ENCODE data around the gene GDF9. TPM values are rescaled to one million over a fixed set of nuclear protein-coding genes. Genes with fewer than 3 reads are reported as not detected.

GDF9 gene
- total RNA-seq, 1 experiment from 2014 or later, result 0.49 TPM

DNA sequence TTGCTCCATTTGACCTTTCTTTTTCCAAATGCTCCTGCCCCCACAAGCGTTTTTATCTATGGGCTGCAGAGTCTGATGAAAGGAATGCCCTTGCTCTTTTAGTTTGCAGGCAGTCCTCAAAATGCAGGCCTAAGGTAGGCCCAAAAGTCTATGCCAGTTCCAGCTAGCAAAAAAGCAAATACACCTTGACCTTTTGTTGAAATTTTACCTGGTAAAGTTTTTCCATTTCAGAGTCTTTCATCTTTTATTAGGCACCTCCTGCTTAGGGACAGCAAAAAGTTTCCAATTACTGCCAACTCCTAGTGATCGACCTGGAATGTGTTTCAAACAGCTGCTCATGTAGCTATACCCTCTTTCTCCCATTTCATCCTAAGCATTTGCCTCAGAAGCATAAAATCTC lies 4.5 kb upstream of the GDF9 start:
- no peaks in the 10 kb centered on the region for H3K27me3 ChIP-seq (ENCODE audit: insufficient read depth, low read length)
- DNase-seq (ENCODE audit: low read depth, low spot score) (no peak), ATAC-seq (no peak)
- peaks cover 4 to 19% of the 10 kb centered on the region in 2 experiments; a peak in 2 of 4 replicates for H3K36me3 ChIP-seq (ENCODE audit: control insufficient read depth in 1 of 2, insufficient read depth in 2 of 2, low read length in 2 of 2)
- no peak overlapping the region for H2AFZ ChIP-seq (ENCODE audit: low read depth, low read length, poor library complexity, severe bottlenecking)
- ChIA-PET RAD21 (ENCODE audit: low non-redundant PET in 1 of 2, low total read pairs in 2 of 2, uncharacterized antibody in 2 of 2, unreplicated experiment in 2 of 2) (no interaction called here), CTCF (no interaction called here), POLR2A (no interaction called here)
- TF ChIP-seq POLR2AphosphoS5 (IDR thresholded peaks at IDR 0.05; ENCODE audit: low read depth, low read length), result no peak
- no peak for TF ChIP-seq YY1 (IDR thresholded peaks at IDR 0.05; ENCODE audit: extremely low read depth, insufficient replicate concordance, low read depth, low read length)
- no peak for TF ChIP-seq SRF (IDR thresholded peaks at IDR 0.05; ENCODE audit: low read depth)
- no peak for TF ChIP-seq JUND (IDR thresholded peaks at IDR 0.05)
- TF ChIP-seq, protein P1, sequence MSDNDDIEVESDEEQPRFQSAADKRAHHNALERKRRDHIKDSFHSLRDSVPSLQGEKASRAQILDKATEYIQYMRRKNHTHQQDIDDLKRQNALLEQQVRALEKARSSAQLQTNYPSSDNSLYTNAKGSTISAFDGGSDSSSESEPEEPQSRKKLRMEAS (IDR thresholded peaks at IDR 0.05), result no peak
- TF ChIP-seq, protein P2, sequence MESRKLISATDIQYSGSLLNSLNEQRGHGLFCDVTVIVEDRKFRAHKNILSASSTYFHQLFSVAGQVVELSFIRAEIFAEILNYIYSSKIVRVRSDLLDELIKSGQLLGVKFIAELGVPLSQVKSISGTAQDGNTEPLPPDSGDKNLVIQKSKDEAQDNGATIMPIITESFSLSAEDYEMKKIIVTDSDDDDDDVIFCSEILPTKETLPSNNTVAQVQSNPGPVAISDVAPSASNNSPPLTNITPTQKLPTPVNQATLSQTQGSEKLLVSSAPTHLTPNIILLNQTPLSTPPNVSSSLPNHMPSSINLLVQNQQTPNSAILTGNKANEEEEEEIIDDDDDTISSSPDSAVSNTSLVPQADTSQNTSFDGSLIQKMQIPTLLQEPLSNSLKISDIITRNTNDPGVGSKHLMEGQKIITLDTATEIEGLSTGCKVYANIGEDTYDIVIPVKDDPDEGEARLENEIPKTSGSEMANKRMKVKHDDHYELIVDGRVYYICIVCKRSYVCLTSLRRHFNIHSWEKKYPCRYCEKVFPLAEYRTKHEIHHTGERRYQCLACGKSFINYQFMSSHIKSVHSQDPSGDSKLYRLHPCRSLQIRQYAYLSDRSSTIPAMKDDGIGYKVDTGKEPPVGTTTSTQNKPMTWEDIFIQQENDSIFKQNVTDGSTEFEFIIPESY (IDR thresholded peaks at IDR 0.05; ENCODE audit: extremely low read depth, insufficient replicate concordance, low read length), result no peak
- TF ChIP-seq CBX3 (IDR thresholded peaks at IDR 0.05; ENCODE audit: low read depth), result no peak
- TF ChIP-seq, protein P3, sequence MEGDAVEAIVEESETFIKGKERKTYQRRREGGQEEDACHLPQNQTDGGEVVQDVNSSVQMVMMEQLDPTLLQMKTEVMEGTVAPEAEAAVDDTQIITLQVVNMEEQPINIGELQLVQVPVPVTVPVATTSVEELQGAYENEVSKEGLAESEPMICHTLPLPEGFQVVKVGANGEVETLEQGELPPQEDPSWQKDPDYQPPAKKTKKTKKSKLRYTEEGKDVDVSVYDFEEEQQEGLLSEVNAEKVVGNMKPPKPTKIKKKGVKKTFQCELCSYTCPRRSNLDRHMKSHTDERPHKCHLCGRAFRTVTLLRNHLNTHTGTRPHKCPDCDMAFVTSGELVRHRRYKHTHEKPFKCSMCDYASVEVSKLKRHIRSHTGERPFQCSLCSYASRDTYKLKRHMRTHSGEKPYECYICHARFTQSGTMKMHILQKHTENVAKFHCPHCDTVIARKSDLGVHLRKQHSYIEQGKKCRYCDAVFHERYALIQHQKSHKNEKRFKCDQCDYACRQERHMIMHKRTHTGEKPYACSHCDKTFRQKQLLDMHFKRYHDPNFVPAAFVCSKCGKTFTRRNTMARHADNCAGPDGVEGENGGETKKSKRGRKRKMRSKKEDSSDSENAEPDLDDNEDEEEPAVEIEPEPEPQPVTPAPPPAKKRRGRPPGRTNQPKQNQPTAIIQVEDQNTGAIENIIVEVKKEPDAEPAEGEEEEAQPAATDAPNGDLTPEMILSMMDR (IDR thresholded peaks at IDR 0.05 in 2 of 3, conservative IDR thresholded peaks at IDR 0.05 in 1 of 3; ENCODE audit: borderline replicate concordance in 1 of 3, insufficient read depth in 1 of 3, low read depth in 2 of 3, low read length in 2 of 3), result no peak
- TF ChIP-seq SIN3A (IDR thresholded peaks at IDR 0.05; ENCODE audit: low read depth), result no peak
- no peak for TF ChIP-seq EGR1 (IDR thresholded peaks at IDR 0.05; ENCODE audit: low read depth)
- no peak for TF ChIP-seq SP1 (IDR thresholded peaks at IDR 0.05; ENCODE audit: low read depth)
- TF ChIP-seq ZNF274 (IDR thresholded peaks at IDR 0.05; ENCODE audit: low read depth, low read length), result no peak
- TF ChIP-seq, protein P4, sequence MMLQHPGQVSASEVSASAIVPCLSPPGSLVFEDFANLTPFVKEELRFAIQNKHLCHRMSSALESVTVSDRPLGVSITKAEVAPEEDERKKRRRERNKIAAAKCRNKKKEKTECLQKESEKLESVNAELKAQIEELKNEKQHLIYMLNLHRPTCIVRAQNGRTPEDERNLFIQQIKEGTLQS (IDR thresholded peaks at IDR 0.05), result no peak
- TF ChIP-seq POLR2A (IDR thresholded peaks at IDR 0.05; ENCODE audit: borderline replicate concordance, extremely low read depth, insufficient read depth, insufficient read length), result no peak
- no peak for TF ChIP-seq RAD21 (IDR thresholded peaks at IDR 0.05; ENCODE audit: low read depth)
- no peak overlapping the region for H3K27ac ChIP-seq (ENCODE audit: low read depth, low read length)
- H3K4me3 ChIP-seq (replicated peaks in 1 of 2; ENCODE audit: low read depth in 1 of 2, low read length in 2 of 2), result no peak overlapping the region
- no peaks in the 10 kb centered on the region for H3K9me2 ChIP-seq (ENCODE audit: insufficient read depth)
- BruUV-seq (replicated peaks), result no TSS peak
- H4K20me1 ChIP-seq (ENCODE audit: insufficient read depth), result no peaks in the 10 kb centered on the region
- intact Hi-C loops (cut with micrococcal nuclease), result no loop called here
- peaks cover 4 to 12% of the 10 kb centered on the region in 2 experiments for H3K4me1 ChIP-seq (ENCODE audit: control insufficient read depth in 1 of 2, insufficient read depth in 2 of 2, low read length in 2 of 2)
- peaks cover 26% of the 10 kb centered on the region for H3K79me2 ChIP-seq (ENCODE audit: insufficient read depth, low read length)
- H3K9ac ChIP-seq (ENCODE audit: low read length), result no peak overlapping the region
- H3K9me3 ChIP-seq (ENCODE audit: control insufficient read depth in 1 of 2, insufficient read depth in 1 of 2, low read depth in 1 of 2, low read length in 2 of 2), result no peaks in the 10 kb centered on the region
- H3K4me2 ChIP-seq (ENCODE audit: low read length), result no peak overlapping the region

Measured in HCT116 (cell line).